Activated CD4-positive, alpha-beta T cell treated with anti-CD3 and anti-CD28 coated beads for 36 hours (primary cell): ENCODE data around the gene SASH1. TPM values are rescaled to one million over a fixed set of nuclear protein-coding genes. Genes with fewer than 3 reads are reported as not detected.

Experiments used
- ATAC-seq: fragments of 200-7000 bp; cut with Tn5 transposase; one replicate; pipeline ENCODE4 v1.10.0; 2021; ENCODE audit warnings: mild to moderate bottlenecking, moderate library complexity
- CTCF ChIA-PET: fragments of 350-600 bp; sonication (Branson Sonifier 250); formaldehyde crosslinking; loops from one replicate; lab custom pipeline; 2021; ENCODE audit warnings: antibody characterized with exemption; lab: Charles Lee
- POLR2A ChIA-PET: fragments of 350-600 bp; sonication (Branson Sonifier 250); formaldehyde crosslinking; loops from one replicate; lab custom pipeline; 2021; ENCODE audit warnings: antibody characterized with exemption, inconsistent platforms; lab: Charles Lee
- DNase-seq: peaks from one replicate; pipeline ENCODE4 v3.0.0-alpha.2; 2020
- H3K27ac Mint-ChIP-seq: one replicate; pipeline ENCODE4 v1.8.0; 2021; ENCODE audit warnings: mixed read lengths
- H3K27me3 Mint-ChIP-seq: one replicate; pipeline ENCODE4 v1.8.0; 2021; ENCODE audit warnings: mixed read lengths
- H3K36me3 Mint-ChIP-seq: one replicate; pipeline ENCODE4 v1.8.0; 2021; ENCODE audit warnings: low read depth, mixed read lengths
- H3K4me1 Mint-ChIP-seq: one replicate; pipeline ENCODE4 v1.8.0; 2021; ENCODE audit warnings: mixed read lengths
- H3K4me3 Mint-ChIP-seq: one replicate; pipeline ENCODE4 v1.8.0; 2021; ENCODE audit warnings: mild to moderate bottlenecking, moderate library complexity, mixed read lengths
- H3K9me3 Mint-ChIP-seq: one replicate; pipeline ENCODE4 v1.8.0; 2021; ENCODE audit warnings: low read depth, mixed read lengths
- intact Hi-C, 2 experiments: fragments of 100-400 bp; cut with DNase I in 1 of 2; cut with micrococcal nuclease in 1 of 2; formaldehyde crosslinking; loops; one replicate each; pipeline versions ENCODE4 v1.14.2 to v1.15.1; 2022 to 2024; cut with DNase I, micrococcal nuclease
- total RNA-seq, 2 experiments: library from RNA; stranded (reverse); gene quantifications; one replicate each; pipeline ENCODE4 v1.2.3, GENCODE V29; 2021

Gene SASH1
- total RNA-seq, 2 experiments from 2014 or later, result 0.26 to 0.46 TPM

DNA sequence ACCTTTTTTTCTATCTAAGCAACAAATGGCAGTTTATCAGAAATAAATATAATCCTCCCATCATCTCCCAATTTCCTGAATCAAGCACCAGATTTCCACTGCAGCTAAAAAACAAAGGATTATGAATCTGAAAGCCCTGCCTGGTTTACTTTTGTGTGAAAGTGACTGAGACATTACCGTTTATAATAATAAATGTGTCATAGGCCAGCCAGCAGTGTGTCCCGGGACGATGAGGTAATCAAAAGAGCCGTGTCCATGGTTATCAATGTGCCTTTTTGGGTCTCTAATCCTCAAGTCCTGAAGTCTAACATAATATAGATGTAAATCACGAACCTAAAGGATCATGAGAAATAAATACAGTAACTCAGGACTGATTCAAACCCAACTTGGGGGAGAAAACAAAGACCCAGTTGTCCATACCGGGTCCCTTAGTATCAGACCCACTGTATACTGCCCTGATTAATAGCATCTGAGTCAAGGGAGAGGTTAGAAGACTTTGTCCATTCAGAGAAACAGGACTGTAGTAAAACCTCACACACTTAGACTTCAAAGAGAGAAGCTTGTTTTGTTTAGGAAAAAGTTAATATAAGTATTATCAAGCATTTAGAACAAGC lies 149.1 kb downstream of the SASH1 start:
- Mint-ChIP-seq H3K27ac (no peak overlapping the region), H3K36me3 (no peaks in the 10 kb centered on the region), H3K27me3 (peaks cover 2% of the 10 kb centered on the region), H3K4me3 (no peak overlapping the region), H3K4me1 (no peaks in the 10 kb centered on the region), H3K9me3 (no peaks in the 10 kb centered on the region)
- intact Hi-C loops, result no loop called here
- ChIA-PET POLR2A (no interaction called here), CTCF (no interaction called here)
- DNase-seq, result no peak
- ATAC-seq, result no peak

DNA sequence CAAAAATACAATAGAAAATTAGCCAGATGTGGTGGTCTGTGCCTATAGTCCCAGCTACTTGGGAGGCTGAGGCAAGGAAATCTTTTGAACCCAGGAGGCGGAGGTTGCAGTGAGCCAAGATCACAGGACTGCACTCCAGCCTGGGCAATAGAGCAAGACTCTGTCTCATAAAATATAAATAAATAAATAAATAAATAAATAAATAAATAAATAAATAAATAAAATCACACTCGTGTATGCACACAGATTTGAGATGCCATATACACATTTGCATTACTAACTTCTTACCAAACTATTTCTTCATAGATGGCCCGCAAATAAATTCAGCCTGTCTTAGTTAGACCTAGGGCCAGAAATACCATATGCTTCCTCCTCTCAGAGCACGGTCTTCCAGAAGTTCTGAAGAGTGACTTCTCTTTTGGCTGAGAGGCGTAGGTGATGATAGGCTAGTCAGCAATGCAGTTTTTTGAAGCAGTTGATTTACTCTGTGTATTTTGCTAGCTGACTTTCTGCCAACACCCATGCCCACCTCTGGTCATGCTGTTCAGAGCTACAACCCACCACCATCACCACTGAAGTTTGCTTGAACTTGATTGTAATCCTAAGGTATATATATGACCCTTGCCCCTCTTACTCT lies 150.1 kb downstream of the SASH1 start:
- no peaks in the 10 kb centered on the region for H3K36me3 Mint-ChIP-seq
- no peak for DNase-seq
- no peak overlapping the region for H3K27ac Mint-ChIP-seq
- no peaks in the 10 kb centered on the region for H3K4me1 Mint-ChIP-seq
- intact Hi-C loops, result no loop called here
- no peak for ATAC-seq
- no peak overlapping the region for H3K4me3 Mint-ChIP-seq
- CTCF ChIA-PET, result interaction anchor here (0.6 kb wide), 1 partner anchor 14 kb away, joined by 3 read pairs; no protein-coding TSS in a partner anchor
- H3K27me3 Mint-ChIP-seq, result peaks cover 2% of the 10 kb centered on the region
- POLR2A ChIA-PET, result no interaction called here
- H3K9me3 Mint-ChIP-seq, result no peaks in the 10 kb centered on the region

DNA sequence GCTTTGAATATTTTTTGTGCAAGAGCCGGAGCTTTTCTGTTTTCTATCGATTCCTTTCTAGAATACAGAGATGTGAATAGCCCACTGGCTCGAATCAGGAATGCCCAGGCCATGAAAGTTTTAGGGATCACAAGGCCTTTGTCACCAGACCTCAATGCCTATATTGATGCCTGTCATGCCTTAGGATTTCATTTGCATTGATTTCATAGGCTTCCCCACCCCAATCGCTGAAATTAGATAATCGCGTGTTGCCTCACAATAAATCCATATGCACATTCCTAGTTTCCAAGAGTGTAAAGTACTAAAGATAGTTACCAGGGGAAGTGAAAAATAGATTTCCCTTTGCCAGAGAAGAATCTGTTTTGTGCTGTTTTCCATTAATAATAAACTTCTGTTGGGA lies 150.8 kb downstream of the SASH1 start:
- DNase-seq, result no peak
- H3K4me3 Mint-ChIP-seq, result no peak overlapping the region
- peaks cover 2% of the 10 kb centered on the region for H3K27me3 Mint-ChIP-seq
- no peak for ATAC-seq
- no peaks in the 10 kb centered on the region for H3K36me3 Mint-ChIP-seq
- H3K9me3 Mint-ChIP-seq, result no peaks in the 10 kb centered on the region
- H3K27ac Mint-ChIP-seq, result no peak overlapping the region
- CTCF ChIA-PET, result no interaction called here
- no peaks in the 10 kb centered on the region for H3K4me1 Mint-ChIP-seq
- intact Hi-C loops, result no loop called here
- POLR2A ChIA-PET, result no interaction called here

DNA sequence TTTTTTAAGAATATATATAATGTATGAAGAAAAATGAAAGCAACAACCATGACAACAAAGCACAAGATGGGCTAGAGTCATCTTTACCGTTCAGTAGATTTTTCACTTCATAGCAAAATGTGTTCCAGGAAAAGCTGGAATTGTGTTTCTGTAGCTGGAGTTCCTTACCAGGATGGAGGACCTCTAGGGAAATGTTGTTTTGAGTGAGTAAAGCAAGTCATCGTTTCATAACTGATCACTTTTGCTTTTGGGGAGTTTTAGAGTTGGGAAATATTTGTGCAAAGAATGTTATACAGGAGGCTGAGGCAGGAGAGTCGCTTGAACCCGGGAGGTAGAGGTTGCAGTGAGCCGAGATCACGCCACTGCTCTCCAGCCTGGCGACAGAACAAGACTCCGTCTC lies 151.6 kb downstream of the SASH1 start:
- no peak overlapping the region for H3K4me3 Mint-ChIP-seq
- no peak overlapping the region for H3K27ac Mint-ChIP-seq
- DNase-seq (no peak), ATAC-seq (no peak)
- no peaks in the 10 kb centered on the region for H3K36me3 Mint-ChIP-seq
- no peaks in the 10 kb centered on the region for H3K27me3 Mint-ChIP-seq
- intact Hi-C loops, result no loop called here
- ChIA-PET POLR2A (no interaction called here), CTCF (no interaction called here)
- no peaks in the 10 kb centered on the region for H3K4me1 Mint-ChIP-seq
- no peaks in the 10 kb centered on the region for H3K9me3 Mint-ChIP-seq

DNA sequence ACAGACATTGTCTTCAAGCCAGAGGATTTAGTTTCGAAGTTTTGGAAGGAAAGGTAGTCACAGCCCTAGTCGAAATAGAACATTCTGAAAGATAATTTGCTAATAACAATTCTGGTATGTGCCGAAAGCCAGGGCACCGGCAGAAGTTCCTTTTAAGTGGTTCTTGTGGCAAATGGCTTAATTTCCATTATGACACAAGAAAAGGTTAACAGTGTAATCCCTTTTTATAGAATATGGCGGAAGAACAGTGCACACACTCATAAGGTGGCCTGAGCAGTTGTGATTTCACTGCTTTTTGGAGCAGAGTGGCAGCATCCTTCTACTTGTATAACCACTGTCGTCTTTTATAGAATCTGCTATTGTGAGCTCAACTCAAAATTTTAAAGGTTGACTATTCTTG lies 152.4 kb downstream of the SASH1 start:
- DNase-seq (no peak), ATAC-seq (no peak)
- Mint-ChIP-seq H3K27ac (no peak overlapping the region), H3K36me3 (no peaks in the 10 kb centered on the region), H3K9me3 (no peaks in the 10 kb centered on the region), H3K27me3 (peaks cover 2% of the 10 kb centered on the region), H3K4me1 (no peaks in the 10 kb centered on the region), H3K4me3 (no peak overlapping the region)
- intact Hi-C loops, result no loop called here
- POLR2A ChIA-PET, result no interaction called here
- CTCF ChIA-PET, result no interaction called here

DNA sequence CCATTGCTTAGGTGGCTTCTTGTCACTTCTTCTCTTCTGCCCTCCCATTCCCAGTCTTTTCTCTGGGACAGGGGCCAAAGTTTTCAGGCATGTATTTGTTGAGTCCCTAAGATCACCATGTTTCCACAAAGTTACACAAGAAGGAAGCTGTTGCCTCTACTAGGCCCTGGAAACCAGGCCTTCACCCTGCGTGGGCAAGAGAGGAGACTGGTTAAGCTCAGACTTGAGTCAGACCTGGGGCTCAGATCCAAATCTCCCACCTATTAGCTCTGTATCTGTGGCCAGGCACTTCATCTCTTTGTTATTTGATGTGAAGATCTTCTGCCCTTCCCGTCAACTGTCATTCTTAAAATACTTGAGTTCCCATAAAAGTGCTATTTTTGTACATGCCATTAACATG lies 154.6 kb downstream of the SASH1 start:
- intact Hi-C loops, result no loop called here
- ChIA-PET CTCF (interaction anchor here (1.0 kb wide), 1 partner anchor 10 kb away, joined by 3 read pairs; no protein-coding TSS in a partner anchor), POLR2A (no interaction called here)
- no peaks in the 10 kb centered on the region for H3K36me3 Mint-ChIP-seq
- DNase-seq, result no peak
- H3K27me3 Mint-ChIP-seq, result peaks cover 13% of the 10 kb centered on the region
- ATAC-seq, result no peak
- no peaks in the 10 kb centered on the region for H3K9me3 Mint-ChIP-seq
- no peak overlapping the region for H3K4me3 Mint-ChIP-seq
- H3K4me1 Mint-ChIP-seq, result no peaks in the 10 kb centered on the region
- no peak overlapping the region for H3K27ac Mint-ChIP-seq

DNA sequence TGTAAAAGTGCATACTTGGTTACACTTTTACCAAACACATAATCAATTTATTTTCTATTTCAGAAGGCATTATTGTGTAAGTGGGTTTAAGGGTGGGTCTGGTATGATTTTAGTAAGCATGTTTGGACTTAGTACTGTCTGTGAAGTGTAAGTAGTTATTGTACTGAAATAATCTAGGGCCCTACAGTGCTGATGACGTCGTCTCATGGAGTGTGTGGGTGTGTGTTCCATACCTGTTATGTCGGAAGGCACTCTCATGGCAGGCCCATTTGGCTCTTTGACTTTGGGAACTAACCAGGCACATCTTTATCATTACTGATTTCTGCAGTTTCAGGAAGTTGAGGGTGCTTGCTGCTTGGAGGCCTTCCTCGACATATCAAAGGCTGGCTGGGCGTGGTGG lies 155.1 kb downstream of the SASH1 start:
- Mint-ChIP-seq H3K4me1 (no peaks in the 10 kb centered on the region), H3K36me3 (no peaks in the 10 kb centered on the region), H3K27ac (no peak overlapping the region), H3K27me3 (peaks cover 13% of the 10 kb centered on the region), H3K4me3 (no peak overlapping the region), H3K9me3 (no peaks in the 10 kb centered on the region)
- intact Hi-C loops, result no loop called here
- ATAC-seq (no peak), DNase-seq (no peak)
- ChIA-PET CTCF (interaction anchor here (1.0 kb wide), 1 partner anchor 10 kb away, joined by 3 read pairs; no protein-coding TSS in a partner anchor), POLR2A (no interaction called here)

DNA sequence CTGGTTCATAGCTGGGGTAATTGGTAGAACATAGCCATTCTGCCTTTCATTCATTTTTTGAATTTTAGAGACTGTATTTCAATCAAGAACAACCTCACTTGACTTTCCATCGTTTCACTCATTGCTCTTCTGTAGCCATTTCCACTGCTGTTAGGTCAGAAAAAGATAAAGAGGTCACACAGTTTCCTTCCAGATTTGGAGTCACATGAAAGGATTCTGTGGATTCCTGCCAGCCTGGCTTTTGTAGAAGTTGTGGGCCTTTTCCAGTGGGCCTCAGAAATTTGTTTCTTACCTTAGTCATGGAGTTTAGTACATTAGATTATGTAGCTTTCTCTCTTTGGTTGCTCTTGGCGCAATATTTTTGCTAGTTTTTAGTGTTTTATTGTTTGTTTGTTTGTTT lies 157.8 kb downstream of the SASH1 start:
- Mint-ChIP-seq H3K27me3 (peaks cover 13% of the 10 kb centered on the region), H3K36me3 (no peaks in the 10 kb centered on the region), H3K9me3 (no peaks in the 10 kb centered on the region), H3K4me1 (no peaks in the 10 kb centered on the region), H3K27ac (no peak overlapping the region), H3K4me3 (no peak overlapping the region)
- CTCF ChIA-PET, result no interaction called here
- POLR2A ChIA-PET, result no interaction called here
- intact Hi-C loops, result no loop called here
- ATAC-seq, result no peak
- DNase-seq, result no peak

DNA sequence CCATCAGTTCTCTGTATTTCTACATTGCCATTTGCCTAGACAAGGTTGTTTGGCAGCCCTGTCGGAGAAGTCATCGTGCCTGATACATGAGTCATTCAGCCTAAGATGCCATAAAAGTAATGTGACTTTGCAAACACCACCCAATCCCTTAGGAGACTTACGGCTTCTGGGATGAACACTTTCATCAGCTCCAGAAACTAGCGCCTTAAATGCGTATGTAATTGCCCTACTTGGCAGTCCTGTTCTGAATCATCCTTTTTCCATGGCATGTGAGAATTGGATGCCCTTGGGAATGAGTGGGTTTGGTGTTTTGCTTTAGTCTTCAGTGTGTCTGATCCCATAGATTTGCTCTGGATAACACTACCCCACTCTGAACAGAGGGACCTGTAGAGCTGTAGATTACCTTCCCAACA lies 158.5 kb downstream of the SASH1 start:
- H3K9me3 Mint-ChIP-seq, result no peaks in the 10 kb centered on the region
- DNase-seq (no peak), ATAC-seq (no peak)
- no peaks in the 10 kb centered on the region for H3K4me1 Mint-ChIP-seq
- H3K36me3 Mint-ChIP-seq, result no peaks in the 10 kb centered on the region
- ChIA-PET POLR2A (no interaction called here), CTCF (no interaction called here)
- no peak overlapping the region for H3K27ac Mint-ChIP-seq
- peaks cover 13% of the 10 kb centered on the region for H3K27me3 Mint-ChIP-seq
- no peak overlapping the region for H3K4me3 Mint-ChIP-seq
- intact Hi-C loops, result no loop called here

DNA sequence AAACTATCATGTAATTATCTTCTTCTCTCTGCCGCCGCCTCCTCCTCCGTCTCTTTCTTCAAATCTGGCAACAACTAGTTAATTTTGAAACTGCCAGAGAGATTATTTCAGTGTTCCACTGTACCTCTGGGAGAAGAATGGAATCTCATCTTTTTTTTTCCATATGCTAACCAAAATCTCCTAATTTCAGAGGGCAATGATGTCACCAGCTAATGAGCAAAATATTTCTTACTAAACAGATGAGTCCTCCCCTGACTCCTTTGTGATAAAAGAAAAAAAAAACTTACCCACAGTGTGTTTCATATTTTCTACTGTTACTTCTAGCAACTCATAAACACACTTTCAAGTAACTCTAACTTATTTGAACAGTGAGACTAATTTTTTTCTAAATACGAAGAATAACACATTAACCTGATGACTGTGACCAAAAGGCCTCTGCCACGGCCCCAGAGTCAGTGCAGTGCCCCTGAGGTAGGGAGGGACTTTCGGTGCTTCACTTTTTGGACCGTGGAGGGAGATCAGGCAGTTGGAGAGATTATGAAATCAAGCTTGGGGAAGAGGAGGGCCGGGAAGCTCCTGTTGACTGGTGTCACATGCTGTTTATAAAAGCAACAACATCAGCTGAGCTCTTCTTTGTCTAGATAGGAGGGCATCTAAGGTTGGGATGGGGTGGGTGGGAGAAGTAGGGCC lies 159.6 kb downstream of the SASH1 start:
- intact Hi-C loops, result no loop called here
- H3K27me3 Mint-ChIP-seq, result peaks cover 18% of the 10 kb centered on the region
- ChIA-PET POLR2A (no interaction called here), CTCF (no interaction called here)
- no peaks in the 10 kb centered on the region for H3K4me1 Mint-ChIP-seq
- DNase-seq, result no peak
- H3K4me3 Mint-ChIP-seq, result no peak overlapping the region
- H3K9me3 Mint-ChIP-seq, result no peaks in the 10 kb centered on the region
- no peak for ATAC-seq
- no peak overlapping the region for H3K27ac Mint-ChIP-seq
- H3K36me3 Mint-ChIP-seq, result no peaks in the 10 kb centered on the region

DNA sequence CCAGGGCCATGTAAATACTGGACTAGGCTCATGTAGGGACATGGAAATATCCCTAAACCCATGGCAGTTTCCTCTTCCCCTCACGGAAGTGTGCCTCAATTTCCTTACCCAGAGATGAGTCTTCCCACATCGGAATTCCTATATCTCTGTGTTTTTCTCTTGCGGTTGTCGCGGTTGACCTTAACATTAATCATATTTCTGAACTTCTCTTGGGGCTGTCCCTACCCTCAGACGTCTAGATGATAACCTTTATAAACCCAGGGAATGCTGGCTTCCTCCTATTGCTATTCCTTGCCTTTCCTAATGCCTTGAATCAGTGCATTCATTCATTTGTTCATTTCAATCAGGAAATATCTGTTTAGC lies 160.1 kb downstream of the SASH1 start:
- H3K4me1 Mint-ChIP-seq, result no peaks in the 10 kb centered on the region
- intact Hi-C loops, result no loop called here
- no peak overlapping the region for H3K27ac Mint-ChIP-seq

DNA sequence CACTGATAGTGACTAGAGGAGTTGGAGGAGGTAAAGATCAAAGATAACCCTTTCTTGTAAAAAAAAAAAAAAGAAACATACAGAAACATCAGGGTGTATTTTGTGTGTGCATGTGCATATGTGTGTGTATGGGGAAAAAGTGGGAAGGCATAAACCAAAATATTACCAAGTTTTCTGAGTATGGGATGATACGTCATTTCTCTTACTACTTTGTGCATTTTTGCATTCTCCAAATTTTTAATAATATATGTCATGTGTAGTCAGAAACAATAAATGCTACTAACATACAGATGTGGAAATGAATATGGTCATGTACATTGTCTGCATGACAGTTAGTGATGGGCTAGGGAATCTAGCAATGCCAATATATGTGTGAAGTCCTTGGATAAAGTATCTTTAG lies 161.1 kb downstream of the SASH1 start:
- DNase-seq (no peak), ATAC-seq (no peak)
- ChIA-PET CTCF (no interaction called here), POLR2A (no interaction called here)
- Mint-ChIP-seq H3K9me3 (no peaks in the 10 kb centered on the region), H3K27ac (no peak overlapping the region), H3K4me1 (no peaks in the 10 kb centered on the region), H3K4me3 (no peak overlapping the region), H3K27me3 (peaks cover 27% of the 10 kb centered on the region), H3K36me3 (no peaks in the 10 kb centered on the region)
- intact Hi-C loops, result no loop called here

More for the DNA sequence above, 160.1 kb downstream of the SASH1 start:
- Mint-ChIP-seq H3K9me3 (no peaks in the 10 kb centered on the region), H3K27me3 (peaks cover 22% of the 10 kb centered on the region), H3K36me3 (no peaks in the 10 kb centered on the region), H3K4me3 (no peak overlapping the region)
- CTCF ChIA-PET, result no interaction called here
- DNase-seq (no peak), ATAC-seq (no peak)
- POLR2A ChIA-PET, result no interaction called here
